HepG2 (cell line): Measurements from ENCODE around the gene ALB. TPM values are rescaled to one million over a fixed set of nuclear protein-coding genes. Genes with fewer than 3 reads are reported as not detected.
A peak's percentile ranks its signal among the peaks of the same experiment; 100 is the strongest.

Experiments used
- ARHGAP35 ChIP-seq: sonication (generic); formaldehyde crosslinking; IDR thresholded peaks from 2 replicates; pipeline ENCODE4 v1.9.0; 2022; ENCODE audit warnings: mild to moderate bottlenecking, inconsistent platforms, moderate library complexity, missing genetic modification reagents, borderline replicate concordance
- CENPT ChIP-seq: sonication (generic); formaldehyde crosslinking; IDR thresholded peaks from 2 replicates; pipeline ENCODE4 v1.8.0; 2022; ENCODE audit warnings: low read depth, mild to moderate bottlenecking, moderate library complexity, missing genetic modification reagents
- FOSL1 ChIP-seq: sonication (generic); formaldehyde crosslinking; IDR thresholded peaks from 2 replicates; pipeline ENCODE4 v1.9.0; 2021; ENCODE audit warnings: missing genetic modification reagents, borderline replicate concordance
- GTF2F1 ChIP-seq: fragments of 150-350 bp; IDR thresholded peaks from 2 replicates; pipeline ENCODE4 v1.6.1; 2014; ENCODE audit warnings: low read length
- HOXA5 ChIP-seq: sonication (generic); formaldehyde crosslinking; IDR thresholded peaks from 2 replicates; pipeline ENCODE4 v1.4.0; 2020; ENCODE audit warnings: missing genetic modification reagents
- LCORL ChIP-seq, 2 experiments: fragments of 450-650 bp in 1 of 2; sonication (generic) in 1 of 2; formaldehyde crosslinking in 1 of 2; IDR thresholded peaks; 2 replicates each; pipeline versions ENCODE4 v1.5.0 to v1.6.1; 2017 to 2020; ENCODE audit warnings: antibody characterized with exemption in 1 of 2, missing genetic modification reagents in 1 of 2
- MIER3 ChIP-seq: IDR thresholded peaks from 2 replicates; pipeline ENCODE4 v1.6.1; 2016; ENCODE audit warnings: missing compliant biosample characterization, borderline replicate concordance
- MZF1 ChIP-seq: sonication (generic); formaldehyde crosslinking; IDR thresholded peaks from 2 replicates; pipeline ENCODE4 v1.8.1; 2023; ENCODE audit warnings: mild to moderate bottlenecking, missing genetic modification reagents, borderline replicate concordance
- NAIF1 ChIP-seq: sonication (generic); formaldehyde crosslinking; IDR thresholded peaks from 2 replicates; pipeline ENCODE4 v1.5.0; 2020; ENCODE audit warnings: mild to moderate bottlenecking, missing genetic modification reagents, borderline replicate concordance
- NBN ChIP-seq: fragments of 450-650 bp; conservative IDR thresholded peaks from 2 replicates; pipeline ENCODE4 v1.6.1; 2017
- PPARG ChIP-seq: conservative IDR thresholded peaks from 2 replicates; pipeline ENCODE4 v1.6.1; 2016; ENCODE audit warnings: missing biosample characterization, missing genetic modification reagents
- REPIN1 ChIP-seq: sonication (generic); formaldehyde crosslinking; IDR thresholded peaks from 2 replicates; pipeline ENCODE4 v1.8.0; 2022; ENCODE audit warnings: missing genetic modification reagents, low read depth, mild to moderate bottlenecking, borderline replicate concordance
- RFX3 ChIP-seq: IDR thresholded peaks from 2 replicates; pipeline ENCODE4 v1.6.1; 2016; ENCODE audit warnings: missing biosample characterization, missing genetic modification reagents
- SNAPC2 ChIP-seq: sonication (generic); formaldehyde crosslinking; IDR thresholded peaks from 2 replicates; pipeline ENCODE4 v1.8.1; 2022; ENCODE audit warnings: mild to moderate bottlenecking, missing genetic modification reagents
- ZC3H13 ChIP-seq: sonication (generic); formaldehyde crosslinking; IDR thresholded peaks from 2 replicates; pipeline ENCODE4 v1.8.1; 2023; ENCODE audit warnings: mild to moderate bottlenecking, missing genetic modification reagents, moderate library complexity
- ZNF253 ChIP-seq: sonication (generic); formaldehyde crosslinking; IDR thresholded peaks from 2 replicates; pipeline ENCODE4 v1.8.0; 2022; ENCODE audit warnings: mild to moderate bottlenecking, missing genetic modification reagents, borderline replicate concordance
- ZNF350 ChIP-seq: sonication (generic); formaldehyde crosslinking; IDR thresholded peaks from 2 replicates; pipeline ENCODE4 v1.4.0; 2020; ENCODE audit warnings: mild to moderate bottlenecking, low read depth, missing genetic modification reagents, borderline replicate concordance
- polyA plus RNA-seq, 8 experiments: library from polyadenylated mRNA; depleted of rRNA in 3 of 8; stranded (reverse) in 7 of 8; unstranded in 1 of 8; fragments of >200 nt; fragmentation: Illumina TruSeq in 4 of 8; extraction: Trizol in 4 of 8; gene quantifications; 2 replicates each; pipeline versions ENCODE4 v1.2.1 to v1.2.3, GENCODE V29; 2011 to 2016; ENCODE audit warnings: low read depth in 4 of 8, missing spikeins in 1 of 8, mixed read lengths in 1 of 8; ENCODE audit not compliant: insufficient read depth in 1 of 8
- total RNA-seq, 5 experiments: library from RNA; depleted of rRNA; stranded (reverse); fragments of >200 nt; fragmentation: Illumina TruSeq; extraction: Trizol; gene quantifications; 2 replicates each; pipeline ENCODE4 v1.2.3, GENCODE V29; 2016; ENCODE audit warnings: low read depth in 1 of 5
- TF ChIP-seq, protein P1 (sequence below): sonication (generic); formaldehyde crosslinking; IDR thresholded peaks from 2 replicates; pipeline ENCODE4 v1.8.1; 2023; ENCODE audit warnings: mild to moderate bottlenecking, inconsistent platforms, moderate library complexity, missing genetic modification reagents, borderline replicate concordance
- TF ChIP-seq, protein P2 (sequence below): sonication (generic); formaldehyde crosslinking; IDR thresholded peaks from 2 replicates; pipeline ENCODE4 v1.9.0; 2021; ENCODE audit warnings: missing genetic modification reagents, mild to moderate bottlenecking, borderline replicate concordance
- TF ChIP-seq, protein P3 (sequence below): IDR thresholded peaks from 2 replicates; pipeline ENCODE4 v1.6.1; 2016; ENCODE audit warnings: low read depth, control low read depth

The ALB gene
- total and polyA plus RNA-seq, 2 of the 13 experiments (the other 11 are each of a cell fraction or from before 2014, with no cell fraction given), result 22,259 to 22,625 TPM

DNA sequence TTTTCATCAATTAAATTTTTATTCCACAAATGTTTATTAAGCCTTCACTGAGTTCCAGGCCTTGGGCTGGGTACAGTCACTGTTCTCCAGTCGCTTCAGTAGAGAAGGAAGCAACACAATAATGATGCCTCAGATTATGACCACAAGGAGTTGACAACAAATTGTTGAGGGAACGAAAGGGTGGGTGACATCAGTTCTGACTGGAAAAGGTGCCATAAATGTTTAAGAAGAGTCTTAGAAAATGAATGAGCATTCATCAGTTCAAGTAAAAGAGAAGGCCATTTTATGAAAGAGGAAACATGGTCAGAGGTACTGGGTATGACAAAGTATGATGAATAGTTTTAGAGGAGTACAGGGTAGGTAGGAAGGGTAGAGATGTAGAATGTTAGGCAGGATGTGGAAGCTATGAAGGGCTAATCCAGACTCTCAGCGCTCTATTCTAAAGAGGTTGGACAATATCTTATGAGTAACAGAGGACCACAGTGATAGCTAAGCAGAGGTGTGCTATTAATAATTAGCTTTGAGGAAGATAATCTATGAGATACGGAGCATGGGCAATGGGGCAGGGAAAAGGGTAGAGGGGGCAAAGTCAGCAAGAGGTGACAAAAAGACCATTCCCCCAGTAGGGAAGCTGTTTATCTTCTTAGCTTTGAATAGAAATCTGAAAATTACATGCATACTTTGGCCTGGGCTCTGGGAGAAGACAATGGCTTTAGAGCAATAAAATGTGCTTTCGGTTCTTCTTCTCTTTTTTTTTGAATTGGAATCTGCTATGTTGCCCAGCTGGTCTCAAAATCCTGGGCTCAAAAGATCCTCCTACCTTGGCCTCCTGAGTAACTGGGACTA, 52.3 kb downstream of the ALB start (continued):
- TF ChIP-seq, protein P1, sequence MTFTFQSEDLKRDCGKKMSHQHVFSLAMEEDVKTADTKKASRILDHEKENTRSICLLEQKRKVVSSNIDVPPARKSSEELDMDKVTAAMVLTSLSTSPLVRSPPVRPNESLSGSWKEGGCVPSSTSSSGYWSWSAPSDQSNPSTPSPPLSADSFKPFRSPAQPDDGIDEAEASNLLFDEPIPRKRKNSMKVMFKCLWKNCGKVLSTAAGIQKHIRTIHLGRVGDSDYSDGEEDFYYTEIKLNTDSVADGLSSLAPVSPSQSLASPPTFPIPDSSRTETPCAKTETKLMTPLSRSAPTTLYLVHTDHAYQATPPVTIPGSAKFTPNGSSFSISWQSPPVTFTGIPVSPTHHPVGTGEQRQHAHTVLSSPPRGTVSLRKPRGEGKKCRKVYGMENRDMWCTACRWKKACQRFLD (CRISPR knock-in tag), result no peak
- no peak for TF ChIP-seq FOSL1 (CRISPR knock-in tag)
- TF ChIP-seq NBN, result no peak
- no peak for TF ChIP-seq MIER3 (CRISPR knock-in tag)
- no peak for TF ChIP-seq NAIF1 (CRISPR knock-in tag)
- no peak for TF ChIP-seq SNAPC2 (CRISPR knock-in tag)
- TF ChIP-seq GTF2F1, result no peak
- no peak for TF ChIP-seq RFX3 (CRISPR knock-in tag)
- no peak for TF ChIP-seq ARHGAP35 (CRISPR knock-in tag)
- no peak for TF ChIP-seq HOXA5
- TF ChIP-seq CENPT, result no peak
- TF ChIP-seq REPIN1 (CRISPR knock-in tag), result peak; percentile 61; the same call in 1 of the 2 replicates
- 0 out of 2 replicates have a peak, but pooled peaks have one; percentile 31 for TF ChIP-seq ZC3H13 (CRISPR knock-in tag)
- no peak for TF ChIP-seq ZNF253 (CRISPR knock-in tag)
- no peak for TF ChIP-seq LCORL (IDR thresholded peaks at IDR 0.05)
- TF ChIP-seq LCORL (CRISPR knock-in tag; IDR thresholded peaks at IDR 0.05), result no peak
- no peak for TF ChIP-seq PPARG (CRISPR knock-in tag)
- TF ChIP-seq MZF1, result no peak
- TF ChIP-seq, protein P2, sequence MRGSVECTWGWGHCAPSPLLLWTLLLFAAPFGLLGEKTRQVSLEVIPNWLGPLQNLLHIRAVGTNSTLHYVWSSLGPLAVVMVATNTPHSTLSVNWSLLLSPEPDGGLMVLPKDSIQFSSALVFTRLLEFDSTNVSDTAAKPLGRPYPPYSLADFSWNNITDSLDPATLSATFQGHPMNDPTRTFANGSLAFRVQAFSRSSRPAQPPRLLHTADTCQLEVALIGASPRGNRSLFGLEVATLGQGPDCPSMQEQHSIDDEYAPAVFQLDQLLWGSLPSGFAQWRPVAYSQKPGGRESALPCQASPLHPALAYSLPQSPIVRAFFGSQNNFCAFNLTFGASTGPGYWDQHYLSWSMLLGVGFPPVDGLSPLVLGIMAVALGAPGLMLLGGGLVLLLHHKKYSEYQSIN, result no peak
- no peak for TF ChIP-seq ZNF350 (CRISPR knock-in tag)
- TF ChIP-seq, protein P3, sequence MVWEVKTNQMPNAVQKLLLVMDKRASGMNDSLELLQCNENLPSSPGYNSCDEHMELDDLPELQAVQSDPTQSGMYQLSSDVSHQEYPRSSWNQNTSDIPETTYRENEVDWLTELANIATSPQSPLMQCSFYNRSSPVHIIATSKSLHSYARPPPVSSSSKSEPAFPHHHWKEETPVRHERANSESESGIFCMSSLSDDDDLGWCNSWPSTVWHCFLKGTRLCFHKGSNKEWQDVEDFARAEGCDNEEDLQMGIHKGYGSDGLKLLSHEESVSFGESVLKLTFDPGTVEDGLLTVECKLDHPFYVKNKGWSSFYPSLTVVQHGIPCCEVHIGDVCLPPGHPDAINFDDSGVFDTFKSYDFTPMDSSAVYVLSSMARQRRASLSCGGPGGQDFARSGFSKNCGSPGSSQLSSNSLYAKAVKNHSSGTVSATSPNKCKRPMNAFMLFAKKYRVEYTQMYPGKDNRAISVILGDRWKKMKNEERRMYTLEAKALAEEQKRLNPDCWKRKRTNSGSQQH (CRISPR knock-in tag), result no peak
